Keratinocyte (primary cell): ENCODE data around the gene CRB2. TPM values are rescaled to one million over a fixed set of nuclear protein-coding genes. Genes with fewer than 3 reads are reported as not detected.

Experiments used
- DNase-seq: peaks from one replicate; pipeline ENCODE4 v3.0.0-alpha.2; 2011; ENCODE audit warnings: low read depth, missing footprints, low spot score
- FAIRE-seq: peaks from 2 replicates; lab custom pipeline; 2011; peaks lifted over from hg19 to GRCh38; lab: Jason Lieb, UNC
- H2AFZ ChIP-seq: 2 replicates; pipeline ENCODE4 v1.6.0; 2012; ENCODE audit warnings: low read length, control low read depth, inconsistent platforms; ENCODE audit not compliant: control insufficient read depth
- H3K27ac ChIP-seq: 2 replicates; pipeline ENCODE4 v1.5.1; 2011; ENCODE audit warnings: low read length; ENCODE audit not compliant: control insufficient read depth, insufficient read depth
- H3K27me3 ChIP-seq: 3 replicates; pipeline ENCODE4 v1.6.0; 2011; ENCODE audit warnings: low read length; ENCODE audit not compliant: control insufficient read depth, insufficient read depth; ENCODE audit errors: extremely low read depth
- H3K36me3 ChIP-seq, 2 experiments: 2 replicates in 1 of 2; 3 replicates in 1 of 2; pipeline ENCODE4 v1.5.1; 2011; ENCODE audit warnings: low read length in 2 of 2, mild to moderate bottlenecking in 1 of 2; ENCODE audit not compliant: control insufficient read depth in 2 of 2, insufficient read depth in 2 of 2; ENCODE audit errors: extremely low read depth in 1 of 2
- H3K4me1 ChIP-seq: 3 replicates; pipeline ENCODE4 v1.5.1; 2011; ENCODE audit warnings: low read length; ENCODE audit not compliant: control insufficient read depth, insufficient read depth; ENCODE audit errors: extremely low read depth
- H3K4me2 ChIP-seq: 3 replicates; pipeline ENCODE4 v1.6.0; 2011; ENCODE audit warnings: low read depth, low read length; ENCODE audit not compliant: control insufficient read depth, insufficient read depth; ENCODE audit errors: extremely low read depth
- H3K4me3 ChIP-seq, 3 experiments: fragments of 200-600 bp in 1 of 3; sonication (generic) in 1 of 3; 2 replicates in 2 of 3; 3 replicates in 1 of 3; pipeline ENCODE4 v1.5.1; 2011 to 2016; ENCODE audit warnings: low read length in 3 of 3, mild to moderate bottlenecking in 3 of 3, control low read depth in 2 of 3, inconsistent platforms in 1 of 3, low read depth in 1 of 3, mixed read lengths in 1 of 3, mixed run types in 1 of 3, moderate library complexity in 1 of 3; ENCODE audit not compliant: control insufficient read depth in 2 of 3, insufficient read depth in 2 of 3; ENCODE audit errors: extremely low read depth in 1 of 3
- H3K79me2 ChIP-seq: 2 replicates; pipeline ENCODE4 v1.6.0; 2012; ENCODE audit warnings: low read length; ENCODE audit not compliant: control insufficient read depth, insufficient read depth
- H3K9ac ChIP-seq: 3 replicates; pipeline ENCODE4 v1.6.0; 2011; ENCODE audit warnings: low read length; ENCODE audit not compliant: control insufficient read depth, insufficient read depth; ENCODE audit errors: extremely low read depth
- H3K9me1 ChIP-seq: 3 replicates; pipeline ENCODE4 v1.6.0; 2011; ENCODE audit warnings: low read length; ENCODE audit not compliant: control insufficient read depth, insufficient read depth; ENCODE audit errors: extremely low read depth
- H3K9me3 ChIP-seq: 2 replicates; pipeline ENCODE4 v1.5.1; 2012; ENCODE audit warnings: low read depth, low read length; ENCODE audit not compliant: control insufficient read depth
- H4K20me1 ChIP-seq: 3 replicates; pipeline ENCODE4 v1.6.0; 2011; ENCODE audit warnings: low read length; ENCODE audit not compliant: control insufficient read depth, insufficient read depth; ENCODE audit errors: extremely low read depth
- CTCF ChIP-seq, 3 experiments: IDR thresholded peaks in 1 of 3; conservative IDR thresholded peaks in 1 of 3; optimal IDR thresholded peaks in 1 of 3; 2 replicates in 2 of 3; 3 replicates in 1 of 3; pipeline versions ENCODE3 to v1.5.1; 2011; ENCODE audit warnings: low read length in 3 of 3, mild to moderate bottlenecking in 3 of 3, moderate library complexity in 2 of 3, control low read depth in 1 of 3, inconsistent platforms in 1 of 3; ENCODE audit not compliant: insufficient read depth in 2 of 3; ENCODE audit errors: extremely low read depth in 1 of 3
- EZH2 ChIP-seq: IDR thresholded peaks from one replicate; pipeline ENCODE4 v1.6.1; 2012; ENCODE audit warnings: inconsistent platforms, mild to moderate bottlenecking, low read length, moderate library complexity
- dilution Hi-C: fragments of 300-500 bp; cut with MboI; formaldehyde crosslinking; loops from one replicate; pipeline ENCODE4 v1.7.0; 2020; ENCODE audit warnings: low sequenced_read_pairs; ENCODE audit not compliant: extremely low pct_ligation_motif_present
- polyA plus RNA-seq, 5 experiments: library from polyadenylated mRNA; depleted of rRNA in 3 of 5; stranded (reverse) in 3 of 5; stranded (forward) in 1 of 5; unstranded in 1 of 5; fragments of >200 nt; gene quantifications; 1 replicate in 1 of 5; 2 replicates in 3 of 5; 3 replicates in 1 of 5; pipeline versions ENCODE4 v1.2.1 to v1.2.3, GENCODE V29; 2011 to 2012; ENCODE audit warnings: missing spikeins in 2 of 5, low read depth in 1 of 5, low replicate concordance in 1 of 5

The CRB2 gene
- polyA plus RNA-seq, 1 donor (not counting 4 experiments of a cell fraction or from before 2014, with no cell fraction given), result not detected

- H3K4me2 ChIP-seq, result no peak overlapping the region
- H3K4me1 ChIP-seq, result no peaks in the 10 kb centered on the region
- no peak overlapping the region for H2AFZ ChIP-seq
- no peak overlapping the region for H3K27ac ChIP-seq
- FAIRE-seq (no peak), DNase-seq (no peak)
- H3K36me3 ChIP-seq, result no peaks in the 10 kb centered on the region
- TF ChIP-seq CTCF (optimal IDR thresholded peaks at IDR 0.05 in 1 of 3, IDR thresholded peaks at IDR 0.05 in 1 of 3, conservative IDR thresholded peaks at IDR 0.05 in 1 of 3; ENCODE audit: extremely low read depth in 1 of 3, insufficient read depth in 2 of 3, low read length in 3 of 3) (no peak), EZH2 (no peak)
- H3K9me3 ChIP-seq, result no peaks in the 10 kb centered on the region
- no peaks in the 10 kb centered on the region for H3K27me3 ChIP-seq
- no peaks in the 10 kb centered on the region for H3K79me2 ChIP-seq
- no peaks in the 10 kb centered on the region for H4K20me1 ChIP-seq
- no peaks in the 10 kb centered on the region for H3K9me1 ChIP-seq
- no peak overlapping the region for H3K9ac ChIP-seq
- no peak overlapping the region for H3K4me3 ChIP-seq
- dilution Hi-C loops, result no loop called here
Observed at GRCh38 chr9:123395276-123395688, 39.3 kb downstream of the CRB2 start.

DNA sequence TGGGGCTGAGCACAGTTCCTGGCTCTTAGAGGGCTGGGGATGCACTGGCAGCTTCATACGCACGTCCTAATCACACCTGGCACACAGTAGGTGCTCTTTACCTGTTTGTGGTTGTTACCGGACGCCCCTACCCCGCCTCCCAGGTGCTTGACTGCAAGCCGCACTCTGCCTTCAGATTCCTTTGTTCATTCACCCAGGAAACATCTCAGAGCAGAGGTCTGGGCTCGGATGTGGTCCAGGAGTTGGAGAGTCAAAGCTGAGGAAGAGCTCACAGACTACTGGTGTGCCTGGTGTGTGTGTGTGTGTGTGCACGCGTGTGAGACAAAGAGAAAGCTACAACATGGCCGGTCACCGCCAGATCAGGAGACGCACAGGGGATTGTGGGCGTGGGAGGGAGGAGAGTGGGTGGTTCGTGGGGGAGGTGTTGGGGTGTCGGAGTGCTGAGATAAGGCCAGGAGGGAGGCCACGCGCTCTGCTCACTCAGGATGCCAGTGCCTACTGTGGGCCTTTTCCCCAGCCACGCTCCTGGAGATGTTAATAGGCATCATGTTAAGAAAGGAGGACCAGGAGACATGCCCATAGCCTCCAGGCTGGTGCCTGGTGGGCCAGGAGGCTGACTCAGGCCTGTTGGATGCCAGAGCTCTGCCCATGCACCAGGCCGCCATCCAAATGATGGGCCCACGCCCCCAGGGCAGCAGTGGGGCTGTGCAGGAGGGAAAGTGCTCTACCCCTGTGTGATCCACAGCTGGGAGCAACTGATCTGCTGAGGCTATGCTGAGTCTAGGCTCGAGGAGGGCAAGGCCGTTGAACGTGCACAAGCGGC, 39.9 kb downstream of the CRB2 start:
- DNase-seq, result no peak
- no peak overlapping the region for H3K9ac ChIP-seq
- no peak overlapping the region for H3K4me3 ChIP-seq
- H3K4me2 ChIP-seq, result no peak overlapping the region
- FAIRE-seq, result no peak
- no peaks in the 10 kb centered on the region for H3K79me2 ChIP-seq
- H3K9me3 ChIP-seq, result no peaks in the 10 kb centered on the region
- H3K4me1 ChIP-seq, result no peaks in the 10 kb centered on the region
- H2AFZ ChIP-seq, result no peak overlapping the region
- H3K9me1 ChIP-seq, result no peaks in the 10 kb centered on the region
- H3K27ac ChIP-seq, result no peak overlapping the region
- dilution Hi-C loops, result no loop called here
- H4K20me1 ChIP-seq, result no peaks in the 10 kb centered on the region
- no peak for TF ChIP-seq CTCF (optimal IDR thresholded peaks at IDR 0.05 in 1 of 3, IDR thresholded peaks at IDR 0.05 in 1 of 3, conservative IDR thresholded peaks at IDR 0.05 in 1 of 3; ENCODE audit: extremely low read depth in 1 of 3, insufficient read depth in 2 of 3, low read length in 3 of 3)
- H3K27me3 ChIP-seq, result no peaks in the 10 kb centered on the region
- H3K36me3 ChIP-seq, result no peaks in the 10 kb centered on the region
